HG02798 (cell line): ENCODE data around the gene ANKFN1.

Source experiments
- ATAC-seq: cut with Tn5 transposase; IDR thresholded peaks from one replicate; pipeline ENCODE4 v1.9.1; 2021; ENCODE audit warnings: mild to moderate bottlenecking; ENCODE audit not compliant: unreplicated experiment, poor library complexity

ANKFN1 gene

DNA sequence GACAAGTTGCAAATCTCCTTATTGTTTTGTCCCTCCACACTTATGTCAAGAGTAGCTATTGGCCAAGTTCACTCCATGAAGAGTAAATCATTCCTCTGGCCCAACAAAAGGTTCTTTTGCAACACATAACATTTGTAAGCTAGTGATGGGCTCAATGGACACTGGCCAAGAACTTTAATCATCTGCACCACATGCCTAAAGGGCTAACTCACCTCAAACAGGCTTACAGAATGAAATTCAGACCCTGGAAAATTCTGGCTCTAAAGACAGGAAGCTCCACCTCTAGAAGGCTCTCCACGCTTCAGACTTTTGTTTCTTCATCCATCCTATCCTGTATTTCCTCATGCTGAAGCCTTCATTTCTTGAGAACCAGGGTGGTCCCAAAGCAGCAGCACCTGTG is 10.9 kb upstream of the ANKFN1 start:
- ATAC-seq: no peak

DNA sequence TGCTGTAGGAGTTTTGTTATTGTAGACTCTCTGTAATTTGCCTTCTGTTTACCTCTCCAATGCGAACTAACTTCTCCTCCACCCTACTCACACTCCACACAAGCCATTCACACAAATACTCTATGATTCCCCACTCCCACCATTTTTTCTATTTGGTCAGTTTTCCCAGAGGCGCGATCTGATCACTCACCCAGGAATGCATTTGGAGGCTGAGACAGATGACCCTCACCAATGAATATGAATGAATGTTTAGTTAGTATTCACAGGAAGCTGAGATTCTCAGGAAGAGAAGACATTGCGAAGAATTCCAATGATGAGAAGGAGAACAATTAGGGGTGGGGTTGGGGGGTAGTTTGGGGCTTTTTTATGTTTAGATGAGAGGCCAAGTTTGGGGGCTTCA is 10.5 kb upstream of the ANKFN1 start:
- ATAC-seq: no peak

DNA sequence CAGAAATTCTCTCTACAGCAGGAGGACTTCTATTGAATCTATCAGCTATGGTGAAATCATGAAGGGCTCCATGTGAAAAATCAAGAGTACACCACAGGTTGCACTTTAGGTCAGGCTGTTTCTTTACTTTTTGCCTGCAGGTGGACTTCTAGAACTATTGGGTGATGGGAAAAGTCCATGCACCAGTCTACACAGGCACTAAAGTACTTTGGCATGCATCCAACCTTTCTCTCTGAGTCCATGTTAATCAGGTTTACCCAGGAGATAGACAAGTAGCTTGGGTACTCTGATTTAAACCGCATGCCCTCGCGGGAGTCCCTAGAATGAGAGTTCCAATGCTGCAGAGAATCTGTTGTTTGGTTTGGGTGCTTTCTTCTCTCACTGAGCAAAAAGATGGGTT is 9.1 kb upstream of the ANKFN1 start:
- ATAC-seq: no peak

DNA sequence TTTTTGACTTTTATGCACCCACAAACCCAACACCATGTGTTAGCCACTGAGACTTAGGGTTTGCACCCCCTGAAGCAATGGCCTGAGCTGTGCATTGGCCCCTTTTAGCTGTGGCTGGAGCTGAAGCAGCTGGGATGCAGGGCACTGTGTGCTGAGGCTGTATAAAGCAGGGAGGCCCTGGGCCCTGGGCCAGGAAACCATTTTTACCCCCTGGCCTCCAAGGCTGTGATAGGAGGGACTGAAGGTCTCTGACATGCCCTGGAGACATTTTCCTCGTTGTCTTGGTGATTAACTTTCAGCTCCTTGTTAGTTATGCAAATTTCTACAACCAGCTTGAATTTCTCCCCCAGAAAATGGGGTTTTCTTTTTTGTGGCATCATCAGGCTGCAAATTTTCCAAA is 6.7 kb upstream of the ANKFN1 start:
- ATAC-seq: no peak

DNA sequence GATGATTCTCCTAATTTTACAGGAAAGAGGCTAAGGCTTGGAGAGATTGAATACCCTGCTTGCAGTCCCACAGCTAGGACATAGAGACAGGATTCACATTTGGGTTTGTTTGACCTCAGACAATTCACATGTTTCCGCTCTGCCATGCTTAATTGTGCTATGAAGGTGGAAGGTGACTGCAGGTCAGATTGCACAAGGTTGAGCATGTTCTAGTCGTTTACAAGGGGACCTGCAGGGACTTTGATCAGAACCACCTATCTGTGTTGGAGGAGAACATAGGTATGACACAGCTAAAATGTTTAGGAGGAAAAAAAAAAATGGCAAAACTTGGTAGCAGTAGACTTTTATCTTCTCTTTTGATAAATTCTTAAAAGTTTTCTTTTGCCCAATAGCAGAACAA is 4.9 kb upstream of the ANKFN1 start:
- ATAC-seq: no peak

DNA sequence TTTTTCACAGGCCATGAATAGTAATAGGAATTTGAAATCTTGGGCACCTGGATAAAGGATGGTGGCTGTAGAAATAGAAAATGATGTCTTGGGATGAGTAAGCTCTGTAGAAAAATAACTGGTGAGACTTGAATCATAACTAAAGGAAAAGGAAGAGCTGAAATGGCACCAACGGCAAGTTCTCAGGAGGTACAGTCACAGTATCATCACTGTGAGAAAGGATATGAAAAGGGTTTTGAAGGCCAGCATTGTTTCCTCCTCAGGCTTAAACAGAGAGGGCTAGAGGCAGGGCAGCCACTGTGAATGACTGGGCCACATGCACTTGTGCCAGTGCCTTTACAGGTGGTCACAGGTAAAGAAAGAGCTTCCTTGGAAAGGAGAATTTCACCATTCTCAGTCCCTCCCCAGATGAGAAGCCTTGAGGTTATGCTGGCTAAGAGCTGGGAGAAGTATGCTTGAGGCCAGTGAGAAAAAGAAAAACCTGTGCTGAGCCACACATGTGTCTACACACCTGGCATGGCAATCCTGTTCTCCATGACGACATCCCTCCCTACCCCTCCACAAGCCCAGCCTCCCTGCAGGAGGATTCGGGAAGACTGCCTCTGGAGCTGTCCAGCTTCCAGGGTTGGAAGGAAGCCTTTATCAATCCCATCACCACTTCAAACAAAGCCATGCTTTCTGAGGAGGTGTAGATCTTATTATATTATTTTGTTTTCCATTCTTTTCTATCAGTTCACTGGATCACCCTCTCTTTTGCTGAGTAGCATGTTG is 3.8 kb upstream of the ANKFN1 start:
- ATAC-seq: no peak

DNA sequence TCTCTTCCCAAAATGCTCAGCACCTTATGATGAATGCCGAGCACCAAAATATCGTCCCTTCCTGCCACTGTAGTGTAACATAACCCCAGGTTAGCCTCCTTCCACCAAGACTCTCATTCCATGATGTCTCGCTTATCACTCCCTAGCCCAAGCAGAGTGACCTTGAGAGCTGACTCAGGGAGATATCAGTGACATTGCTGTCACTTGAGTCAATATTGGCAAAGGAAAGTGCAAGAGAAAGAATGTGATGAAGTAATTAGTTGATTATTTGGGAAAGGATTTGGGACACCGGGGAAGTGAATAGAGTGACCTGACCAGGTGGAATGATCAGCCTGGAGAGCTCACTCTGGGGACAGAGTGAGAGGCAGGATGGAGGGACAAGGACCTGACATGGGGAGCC is 2.6 kb upstream of the ANKFN1 start:
- no peak for ATAC-seq

DNA sequence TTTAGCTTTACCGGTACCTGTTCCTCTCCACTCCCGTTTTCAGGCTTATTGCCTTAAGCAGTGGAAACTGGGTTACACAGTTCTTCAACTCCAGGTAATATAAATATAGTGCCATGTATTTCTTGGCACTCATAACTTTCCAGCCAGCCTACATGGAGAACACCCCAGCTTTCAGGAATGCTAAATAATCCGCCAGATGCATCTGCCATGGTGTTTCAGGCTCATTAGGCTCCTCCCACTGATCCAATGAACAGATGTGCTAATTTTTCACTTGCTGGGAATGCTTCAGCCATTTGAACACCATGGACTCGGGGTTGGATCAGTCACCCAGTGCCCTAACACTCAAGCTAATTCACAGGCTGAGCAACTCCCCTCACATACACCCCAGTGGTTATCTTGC is 4.6 kb downstream of the ANKFN1 start:
- ATAC-seq: no peak

DNA sequence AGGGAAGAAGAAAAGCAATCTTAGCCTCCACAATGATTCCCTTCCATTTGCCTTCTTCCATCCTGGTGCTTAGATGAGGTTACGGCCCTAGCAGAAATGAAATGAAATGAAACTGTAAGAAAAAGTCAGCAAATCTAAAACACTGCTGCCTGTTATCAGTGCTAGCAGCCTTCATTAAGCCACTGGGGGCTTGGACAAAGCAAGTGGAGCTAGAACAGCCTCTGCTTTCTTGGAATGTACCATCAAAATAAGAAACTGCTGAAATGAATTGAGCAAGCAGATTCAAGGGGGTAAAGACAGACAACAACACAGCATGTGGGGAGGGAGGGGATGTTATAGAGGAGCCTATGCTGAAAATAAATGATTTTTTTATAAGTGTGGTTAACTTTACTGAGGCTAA is 5.1 kb downstream of the ANKFN1 start:
- ATAC-seq: no peak

DNA sequence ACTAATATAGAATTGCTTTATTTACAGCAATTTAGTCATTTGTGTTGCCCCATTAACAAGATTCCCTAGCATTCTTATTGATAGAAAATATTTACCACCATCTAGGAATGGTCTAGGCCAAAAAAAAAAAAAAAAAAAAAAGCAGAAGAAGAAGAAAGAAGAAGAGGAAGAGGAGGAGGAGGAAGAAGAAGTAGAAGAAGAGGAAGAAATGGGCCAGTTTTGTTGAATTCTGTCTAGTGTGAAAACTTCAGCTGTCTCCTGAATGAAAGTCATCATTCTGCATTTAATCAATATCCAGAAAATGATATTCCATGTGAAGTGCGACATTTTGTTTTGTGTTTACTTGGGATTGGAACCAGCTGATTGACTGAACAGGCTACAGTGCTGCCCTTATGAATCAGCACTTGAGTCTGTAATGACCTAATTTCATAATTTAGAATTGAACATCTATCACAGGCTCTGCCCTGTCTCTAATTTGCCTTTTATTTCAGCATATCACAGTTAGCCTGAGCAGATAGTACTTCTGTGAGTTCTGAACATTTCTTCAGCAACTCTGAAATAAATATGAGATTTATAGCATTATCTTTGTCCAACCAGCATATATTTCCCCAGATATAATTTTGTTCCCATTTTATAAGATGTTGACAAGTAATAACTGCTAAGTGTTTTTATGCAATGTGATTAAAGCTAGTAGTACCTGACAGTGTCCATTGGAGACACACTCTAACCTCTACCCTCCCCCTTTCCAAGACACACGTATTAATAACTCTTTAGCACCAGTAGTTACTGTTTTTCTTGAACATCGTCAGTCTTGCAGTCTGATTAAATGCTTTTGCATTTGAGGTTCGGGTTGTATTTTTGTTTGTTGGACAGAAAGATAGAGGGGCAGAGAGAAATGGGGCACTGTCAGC is 5.9 kb downstream of the ANKFN1 start:
- no peak for ATAC-seq

DNA sequence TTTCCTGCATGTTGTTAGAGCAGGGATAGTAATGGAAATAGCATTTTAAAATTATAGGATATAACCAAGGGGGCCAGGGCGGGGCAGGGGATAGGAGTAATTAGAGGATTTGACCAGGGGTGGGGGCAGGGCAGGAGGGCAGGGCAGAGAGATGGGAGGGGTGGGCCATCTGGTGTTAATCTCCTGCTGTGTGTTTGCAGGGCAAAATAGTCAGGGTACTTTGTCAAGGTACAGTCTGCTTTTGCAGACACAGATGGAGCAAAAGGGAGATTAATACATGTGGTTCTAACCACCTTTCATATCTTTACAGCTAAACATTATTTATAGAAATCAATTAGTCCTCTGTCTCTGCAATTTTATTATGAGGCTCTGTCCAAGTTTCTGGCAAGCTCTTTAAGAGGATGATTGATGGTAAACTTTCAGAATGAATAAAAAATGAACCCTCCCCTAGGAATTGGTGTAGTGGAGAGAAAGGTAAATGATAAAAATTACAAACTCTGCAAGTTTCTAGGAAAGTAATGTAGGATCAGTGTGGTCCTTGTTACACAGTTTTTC is 6.6 kb downstream of the ANKFN1 start:
- ATAC-seq: no peak

DNA sequence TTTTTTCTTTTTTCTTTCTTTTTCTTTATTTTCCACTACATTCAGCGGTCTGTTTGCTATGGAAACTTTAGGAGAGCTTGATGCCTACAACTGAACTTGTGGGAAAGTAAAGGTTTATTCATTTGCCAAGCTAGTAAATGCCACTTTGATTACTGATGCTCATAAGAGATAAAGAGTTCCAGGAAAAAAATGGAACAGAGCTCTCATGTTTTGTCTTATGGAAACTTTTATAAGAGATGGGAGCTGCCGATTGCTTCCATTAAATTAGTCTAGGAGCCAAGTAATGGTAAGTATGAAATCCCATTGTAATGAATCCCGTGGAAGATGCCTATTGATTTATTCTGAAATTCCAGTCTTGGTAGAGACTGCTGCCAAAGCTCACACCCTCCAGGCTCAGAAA is 7.1 kb downstream of the ANKFN1 start:
- no peak for ATAC-seq

DNA sequence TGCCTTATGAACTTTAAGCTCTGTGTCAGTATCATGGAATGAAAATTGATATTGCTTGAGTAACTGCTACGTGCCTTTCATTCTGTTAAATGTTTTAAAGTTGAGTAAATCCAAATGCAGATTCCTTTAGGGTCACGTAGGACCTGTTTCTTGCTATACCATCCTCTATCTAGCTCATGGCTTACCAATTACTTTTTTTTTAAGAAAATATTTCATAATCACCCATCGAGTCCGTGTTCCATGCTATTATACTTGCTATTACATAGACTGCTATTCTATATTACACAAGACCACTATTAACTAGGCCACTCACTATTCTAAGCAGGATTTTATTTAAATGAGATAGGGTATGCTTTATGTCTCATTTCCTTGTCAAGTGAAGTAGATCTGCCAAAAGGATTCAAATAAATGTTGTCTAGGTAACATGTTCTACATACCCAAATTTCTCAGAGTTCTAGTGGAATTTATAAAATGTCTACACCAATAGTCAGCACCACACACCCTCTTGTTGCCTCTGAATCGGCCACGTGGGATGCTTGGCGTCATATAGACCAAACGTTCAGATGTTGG is 11.9 kb downstream of the ANKFN1 start:
- no peak for ATAC-seq

DNA sequence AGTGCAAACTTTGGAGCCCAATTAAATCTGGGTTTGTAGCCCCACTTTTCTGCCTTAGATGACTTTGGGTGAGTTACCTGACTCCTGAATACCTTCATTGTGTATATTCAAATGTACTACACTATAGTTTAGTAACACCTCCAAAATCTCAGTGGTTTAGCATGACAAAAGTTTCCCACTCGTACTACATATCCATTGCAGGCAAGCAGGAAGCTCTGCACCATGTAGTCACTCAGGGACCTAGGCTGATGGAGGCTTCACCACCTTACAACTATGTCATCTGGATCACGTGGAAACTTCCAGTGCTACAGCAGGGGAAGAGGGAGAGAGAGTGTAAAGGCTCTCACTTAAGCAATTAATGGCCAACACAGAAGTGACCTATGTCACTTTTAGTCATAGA is 14.2 kb downstream of the ANKFN1 start:
- ATAC-seq: no peak

DNA sequence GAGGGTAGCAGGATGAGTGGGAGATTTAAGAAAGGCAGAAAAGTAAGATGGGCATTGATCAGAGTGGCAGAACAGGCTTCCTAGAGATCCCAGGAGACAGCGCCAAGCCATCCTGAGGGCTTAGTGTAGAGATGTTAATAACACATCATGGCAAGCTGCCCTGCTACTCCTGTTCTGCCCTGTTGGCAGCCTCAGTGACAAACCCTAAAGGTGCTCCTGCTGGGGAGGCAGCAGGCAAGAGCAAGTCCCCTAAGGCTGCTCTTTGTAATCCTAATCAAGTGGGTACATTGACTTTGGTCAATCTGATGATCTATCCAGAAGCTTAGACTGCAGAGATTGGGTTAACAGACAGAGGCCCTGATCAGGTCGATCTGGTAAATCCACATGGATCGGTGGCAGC is 16.3 kb downstream of the ANKFN1 start:
- ATAC-seq: no peak

DNA sequence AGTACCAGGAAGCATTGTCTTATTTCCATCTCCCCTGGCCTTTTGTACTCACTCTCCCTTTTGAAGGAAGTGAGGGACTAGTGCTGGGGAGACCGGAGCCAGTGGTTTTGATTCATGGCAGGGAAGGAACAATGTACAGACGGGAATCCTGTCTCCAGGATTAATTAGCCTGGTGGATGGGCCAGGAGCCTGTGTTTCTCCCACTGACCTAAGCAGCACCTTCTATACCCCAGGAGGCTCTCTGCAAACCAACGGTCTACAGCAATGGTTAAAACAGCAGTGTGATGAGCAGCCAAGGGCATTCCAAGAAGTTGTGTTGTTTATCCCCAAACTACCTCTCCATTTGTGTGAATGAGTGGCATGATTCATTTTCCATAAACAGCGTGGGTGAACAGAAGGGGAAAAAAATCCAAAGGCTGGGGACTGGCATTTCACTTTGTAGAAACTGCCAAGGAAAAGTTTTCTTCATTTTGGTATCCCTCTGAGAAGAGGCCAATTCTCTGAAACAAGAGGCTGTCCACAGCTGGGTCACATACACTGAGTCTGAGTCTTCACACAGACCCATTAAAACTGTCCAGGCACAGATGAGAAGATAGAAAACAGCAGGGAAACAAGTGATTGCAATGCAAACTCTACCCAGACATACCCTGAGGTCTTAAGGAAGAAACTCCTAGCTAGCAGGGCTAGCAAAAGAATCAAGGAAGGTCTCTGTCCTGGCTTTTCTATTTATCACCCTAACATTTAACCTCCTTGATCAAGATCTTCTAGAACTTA is 18.1 kb downstream of the ANKFN1 start:
- no peak for ATAC-seq

DNA sequence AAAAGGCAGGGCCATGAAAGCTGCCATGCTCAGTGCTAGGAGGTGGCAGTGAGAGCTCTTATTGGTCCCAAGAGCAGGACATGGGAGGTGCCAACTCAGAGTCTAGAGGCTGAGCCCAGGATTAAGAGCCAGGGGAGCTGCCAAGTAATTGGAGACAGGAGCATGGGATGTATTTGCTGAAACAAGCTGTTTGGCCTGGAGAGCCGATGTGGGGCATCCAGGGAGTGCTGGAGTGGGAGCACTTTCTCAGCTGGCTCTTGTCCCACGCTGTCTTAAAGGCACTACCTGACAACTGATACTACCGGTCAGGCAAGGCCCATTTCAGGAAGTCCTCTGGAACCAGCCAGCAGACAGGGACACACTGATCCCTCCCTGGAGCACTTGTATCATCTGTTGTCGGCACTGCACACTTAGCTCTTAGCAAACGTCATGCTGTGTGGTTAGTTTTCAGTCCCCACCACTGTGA is 19.3 kb downstream of the ANKFN1 start:
- ATAC-seq: no peak

DNA sequence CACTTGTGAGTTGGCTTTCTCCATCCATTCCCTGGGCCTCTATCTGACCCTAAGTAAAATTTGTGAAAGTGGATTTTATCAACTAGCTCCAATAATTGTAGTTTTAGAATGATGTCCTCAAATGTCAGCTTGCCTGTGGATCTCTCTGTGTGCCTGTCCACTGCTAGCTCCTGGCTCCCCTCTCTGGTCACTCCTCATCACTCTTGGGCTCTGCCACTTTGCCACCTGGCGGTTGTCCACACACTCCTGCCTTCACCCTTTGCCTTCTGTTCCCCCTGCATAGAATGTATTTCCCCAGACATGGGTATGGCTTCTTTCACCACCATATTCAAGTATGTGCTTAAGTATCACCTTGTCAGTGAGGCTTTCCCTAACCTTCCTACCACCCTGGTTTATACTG is 19.8 kb downstream of the ANKFN1 start:
- ATAC-seq: no peak

DNA sequence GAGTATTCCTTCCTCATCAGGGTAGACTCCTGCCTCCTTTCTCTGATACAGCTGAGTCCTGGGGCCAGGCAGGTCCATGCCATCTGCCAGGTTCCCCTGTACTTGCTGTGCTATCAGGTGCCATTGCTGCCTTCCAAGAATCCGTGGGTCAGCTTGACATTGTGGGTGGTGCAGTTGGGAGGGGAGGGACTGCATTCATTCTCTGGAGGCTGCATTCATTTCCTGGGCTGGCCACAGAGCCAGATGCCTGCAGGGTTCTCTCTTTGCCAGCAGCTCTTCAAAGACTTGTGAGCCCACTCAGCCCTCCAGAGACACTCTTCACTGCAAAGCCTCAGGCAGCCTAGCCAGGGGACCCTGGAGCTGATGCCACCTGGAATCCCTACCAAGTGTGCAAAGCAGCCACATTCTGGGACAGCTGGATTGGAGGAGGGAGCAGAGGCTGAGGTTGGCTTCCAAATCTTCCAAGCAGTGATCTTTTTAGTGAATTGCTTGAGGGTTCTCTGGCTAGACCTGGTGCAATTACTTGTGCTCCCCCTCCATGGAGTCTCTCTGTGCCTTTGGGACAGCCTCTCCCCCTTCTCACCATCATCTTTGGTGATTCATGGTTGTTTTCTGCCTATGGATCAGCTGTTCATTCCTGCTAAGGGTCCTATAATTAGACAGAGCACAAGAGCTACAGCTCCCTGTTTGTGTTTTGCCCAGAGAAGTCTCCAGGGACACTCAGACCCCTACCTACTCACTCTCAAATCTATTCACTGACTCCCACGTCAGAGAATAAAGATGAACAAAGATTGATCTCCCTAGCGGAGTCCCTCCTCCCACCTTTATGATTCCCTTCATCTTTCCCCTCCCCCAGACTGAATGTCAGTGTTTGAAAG is 20.9 kb downstream of the ANKFN1 start:
- no peak for ATAC-seq
